ENCODE results near the gene MOB3C.

DNA sequence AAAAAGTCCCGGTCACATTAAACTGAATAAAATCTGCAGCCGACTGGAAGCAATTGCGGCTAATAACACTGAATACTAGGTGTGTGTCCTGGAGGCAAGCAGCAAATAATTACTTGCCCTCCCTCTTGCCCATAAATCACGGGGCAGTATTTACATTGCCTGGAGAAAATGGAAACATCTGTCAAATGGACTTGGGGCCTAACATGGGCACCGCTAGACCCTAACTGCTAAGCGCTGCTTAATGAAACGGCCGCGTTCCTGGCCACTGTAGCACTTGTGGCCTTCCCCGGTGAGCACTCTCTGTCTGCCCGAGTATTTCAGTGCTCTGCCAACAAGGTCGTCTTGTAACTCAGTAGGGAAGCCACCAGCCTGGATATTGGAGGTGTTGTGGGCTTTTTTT lies 41.3 kb downstream of the MOB3C start:
- TF ChIP-seq, protein P1, sequence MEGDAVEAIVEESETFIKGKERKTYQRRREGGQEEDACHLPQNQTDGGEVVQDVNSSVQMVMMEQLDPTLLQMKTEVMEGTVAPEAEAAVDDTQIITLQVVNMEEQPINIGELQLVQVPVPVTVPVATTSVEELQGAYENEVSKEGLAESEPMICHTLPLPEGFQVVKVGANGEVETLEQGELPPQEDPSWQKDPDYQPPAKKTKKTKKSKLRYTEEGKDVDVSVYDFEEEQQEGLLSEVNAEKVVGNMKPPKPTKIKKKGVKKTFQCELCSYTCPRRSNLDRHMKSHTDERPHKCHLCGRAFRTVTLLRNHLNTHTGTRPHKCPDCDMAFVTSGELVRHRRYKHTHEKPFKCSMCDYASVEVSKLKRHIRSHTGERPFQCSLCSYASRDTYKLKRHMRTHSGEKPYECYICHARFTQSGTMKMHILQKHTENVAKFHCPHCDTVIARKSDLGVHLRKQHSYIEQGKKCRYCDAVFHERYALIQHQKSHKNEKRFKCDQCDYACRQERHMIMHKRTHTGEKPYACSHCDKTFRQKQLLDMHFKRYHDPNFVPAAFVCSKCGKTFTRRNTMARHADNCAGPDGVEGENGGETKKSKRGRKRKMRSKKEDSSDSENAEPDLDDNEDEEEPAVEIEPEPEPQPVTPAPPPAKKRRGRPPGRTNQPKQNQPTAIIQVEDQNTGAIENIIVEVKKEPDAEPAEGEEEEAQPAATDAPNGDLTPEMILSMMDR (IDR thresholded peaks at IDR 0.05) = no peak
- no peak for TF ChIP-seq POLR2A (IDR thresholded peaks at IDR 0.05)

Measured in lower leg skin (tissue), 3 donors.